RWPE1 (cell line): ENCODE data around the gene CFAP65.

Source experiments
- CTCF ChIA-PET: fragments of 350-600 bp; sonication (Branson Sonifier 250); formaldehyde crosslinking; extraction: SDS; loops from one replicate; lab custom pipeline; 2021; lab: Yijun Ruan, JAX
- POLR2A ChIA-PET: fragments of 400-600 bp; formaldehyde crosslinking; extraction: SDS; loops from one replicate; lab custom pipeline; 2020; ENCODE audit warnings: antibody characterized with exemption; ENCODE audit not compliant: low non-redundant PET; lab: Yijun Ruan, JAX
- DNase-seq: peaks from one replicate; pipeline ENCODE4 v3.0.0; 2012; ENCODE audit warnings: low spot score
- H3K27ac ChIP-seq: fragments of 450-650 bp; 2 replicates; pipeline ENCODE4 v1.5.1; 2017
- CTCF ChIP-seq: fragments of 450-650 bp; conservative IDR thresholded peaks from 2 replicates; pipeline ENCODE4 v1.5.1; 2017; ENCODE audit warnings: low read depth, mild to moderate bottlenecking

Gene CFAP65

GRCh38 chr2:219062081-219062480, 20.8 kb upstream of the CFAP65 start:
- CTCF ChIA-PET: interaction anchor here (2.6 kb wide), 1 partner anchor 33 kb away, joined by 9 read pairs; no protein-coding TSS in a partner anchor

GRCh38 chr2:219060821-219061791, 19.8 kb upstream of the CFAP65 start, which contains the start of gene IHH:
Gene IHH (minus strand): TSS chr2:219060921. CDS start chr2:219060467, 454 bp downstream.
- DNase-seq: no peak
- TF ChIP-seq CTCF: no peak
- POLR2A ChIA-PET: no interaction called here
- no peak within 1 kb of the TSS for H3K27ac ChIP-seq
- CTCF ChIA-PET: interaction anchor here (0.8 to 4.5 kb wide), 4 partner anchors 20 to 94 kb away, joined by 3 to 32 read pairs (median 7); partner anchors contain the start of gene CFAP65

More at GRCh38 chr2:219062081-219062480, 20.8 kb upstream of the CFAP65 start:
- no peak overlapping the region for H3K27ac ChIP-seq
- TF ChIP-seq CTCF: no peak
- POLR2A ChIA-PET: no interaction called here
- DNase-seq: no peak

GRCh38 chr2:219059725-219060682, 18.7 kb upstream of the CFAP65 start:
- POLR2A ChIA-PET: no interaction called here
- no peak for TF ChIP-seq CTCF
- CTCF ChIA-PET: interaction anchor here (0.6 to 4.5 kb wide), 7 partner anchors 26 to 100 kb away, joined by 3 to 32 read pairs (median 5); partner anchors contain the start of gene CRYBA2

GRCh38 chr2:219059375-219059724, 18.0 kb upstream of the CFAP65 start:
- ChIA-PET POLR2A (no interaction called here), CTCF (interaction anchor here (0.5 to 4.5 kb wide), 10 partner anchors 9 to 100 kb away, joined by 3 to 32 read pairs (median 8); no protein-coding TSS in a partner anchor)
- no peak for DNase-seq
- no peak for TF ChIP-seq CTCF
- no peak overlapping the region for H3K27ac ChIP-seq

More at GRCh38 chr2:219059725-219060682, 18.7 kb upstream of the CFAP65 start:
- no peak overlapping the region for H3K27ac ChIP-seq
- no peak for DNase-seq

GRCh38 chr2:219058541-219059374, 17.4 kb upstream of the CFAP65 start:
- DNase-seq: no peak
- POLR2A ChIA-PET: no interaction called here
- CTCF ChIA-PET: interaction anchor here (0.5 to 4.5 kb wide), 25 partner anchors 7 to 310 kb away, joined by 3 to 32 read pairs (median 4); no protein-coding TSS in a partner anchor
- TF ChIP-seq CTCF: no peak
- H3K27ac ChIP-seq: no peak overlapping the region
